ENCODE measurements around the gene ARHGAP22.

The ARHGAP22 gene

GRCh38 chr10:48587819-48588218 lies 17.1 kb downstream of the ARHGAP22 start:
- no peak for DNase-seq (ENCODE audit: low read depth in 2 of 2)

- no peak for DNase-seq (ENCODE audit: low read depth in 2 of 2)
Observed at GRCh38 chr10:48587101-48587500, 17.8 kb downstream of the ARHGAP22 start.

- DNase-seq (ENCODE audit: low read depth in 2 of 2), result no peak
Observed at GRCh38 chr10:48582970-48583369, 21.9 kb downstream of the ARHGAP22 start.

GRCh38 chr10:48580236-48580635 lies 24.6 kb downstream of the ARHGAP22 start:
- no peak for DNase-seq (ENCODE audit: low read depth in 2 of 2)

GRCh38 chr10:48579251-48579960 lies 25.5 kb downstream of the ARHGAP22 start:
- DNase-seq (ENCODE audit: low read depth in 2 of 2), result no peak

GRCh38 chr10:48577158-48577557 lies 27.7 kb downstream of the ARHGAP22 start:
- DNase-seq (ENCODE audit: low read depth in 2 of 2), result no peak

GRCh38 chr10:48576501-48576900 lies 28.4 kb downstream of the ARHGAP22 start:
- no peak for DNase-seq (ENCODE audit: low read depth in 2 of 2)

GRCh38 chr10:48575901-48576300 lies 29.0 kb downstream of the ARHGAP22 start:
- DNase-seq (ENCODE audit: low read depth in 2 of 2), result no peak

GRCh38 chr10:48574817-48575380 lies 30.0 kb downstream of the ARHGAP22 start:
- DNase-seq (ENCODE audit: low read depth in 2 of 2), result no peak

- no peak for DNase-seq (ENCODE audit: low read depth in 2 of 2)
Observed at GRCh38 chr10:48574322-48574796, 30.5 kb downstream of the ARHGAP22 start.

- DNase-seq (ENCODE audit: low read depth in 2 of 2), result no peak
Observed at GRCh38 chr10:48573045-48573444, 31.8 kb downstream of the ARHGAP22 start.

- no peak for DNase-seq (ENCODE audit: low read depth in 2 of 2)
Observed at GRCh38 chr10:48572414-48572813, 32.5 kb downstream of the ARHGAP22 start.

GRCh38 chr10:48568546-48568945 lies 36.3 kb downstream of the ARHGAP22 start:
- DNase-seq (ENCODE audit: low read depth in 2 of 2), result no peak

- no peak for DNase-seq (ENCODE audit: low read depth in 2 of 2)
Observed at GRCh38 chr10:48568131-48568530, 36.7 kb downstream of the ARHGAP22 start.

- no peak for DNase-seq (ENCODE audit: low read depth in 2 of 2)
Observed at GRCh38 chr10:48567346-48567745, 37.5 kb downstream of the ARHGAP22 start.

- no peak for DNase-seq (ENCODE audit: low read depth in 2 of 2)
Observed at GRCh38 chr10:48564466-48565160, 40.3 kb downstream of the ARHGAP22 start.

- DNase-seq (ENCODE audit: low read depth in 2 of 2), result no peak
Observed at GRCh38 chr10:48557511-48558123, 47.3 kb downstream of the ARHGAP22 start.

- DNase-seq (ENCODE audit: low read depth in 2 of 2), result no peak
Observed at GRCh38 chr10:48556713-48557112, 48.2 kb downstream of the ARHGAP22 start.

- no peak for DNase-seq (ENCODE audit: low read depth in 2 of 2)
Observed at GRCh38 chr10:48556065-48556464, 48.8 kb downstream of the ARHGAP22 start.

- DNase-seq (ENCODE audit: low read depth in 2 of 2), result no peak
Observed at GRCh38 chr10:48555310-48556042, 49.4 kb downstream of the ARHGAP22 start.

GRCh38 chr10:48554656-48555055 lies 50.2 kb downstream of the ARHGAP22 start:
- DNase-seq (ENCODE audit: low read depth in 2 of 2), result no peak

GRCh38 chr10:48554246-48554645 lies 50.6 kb downstream of the ARHGAP22 start:
- DNase-seq (ENCODE audit: low read depth in 2 of 2), result no peak
